Activated T-helper 2 cell treated with anti-CD3 and anti-CD28 coated beads, Interferon-gamma antibody, Interleukin-2, Interleukin-4, amounts not matched to agents 10 μg/mL and 5 μg/mL and 100 μg/mL, durations not matched to agents 14 hours and 24 hours and 36 hours (primary cell): Measurements from ENCODE around the gene SPTB. TPM values are rescaled to one million over a fixed set of nuclear protein-coding genes. Genes with fewer than 3 reads are reported as not detected.
"Not testable (repeated sequence)": the region's sequence is repeated elsewhere in the genome, so short reads cannot be mapped to it uniquely, and the experiment has no call there.

Experiments used
- DNase-seq: peaks from one replicate; pipeline ENCODE4 v3.0.0; 2021; ENCODE audit warnings: low spot score
- H3K27ac Mint-ChIP-seq: one replicate; pipeline ENCODE4 v1.8.0; 2021; ENCODE audit warnings: mixed read lengths
- H3K27me3 Mint-ChIP-seq: one replicate; pipeline ENCODE4 v1.8.0; 2021; ENCODE audit warnings: low read depth, mixed read lengths
- H3K36me3 Mint-ChIP-seq: one replicate; pipeline ENCODE4 v1.8.0; 2021; ENCODE audit warnings: low read depth, mixed read lengths
- H3K4me1 Mint-ChIP-seq: one replicate; pipeline ENCODE4 v1.8.0; 2021; ENCODE audit warnings: low read depth, mixed read lengths
- H3K4me3 Mint-ChIP-seq: one replicate; pipeline ENCODE4 v1.8.0; 2021; ENCODE audit warnings: low read depth, mild to moderate bottlenecking, moderate library complexity, mixed read lengths
- H3K9me3 Mint-ChIP-seq: one replicate; pipeline ENCODE4 v1.8.0; 2021; ENCODE audit warnings: mixed read lengths
- intact Hi-C: fragments of 100-400 bp; cut with micrococcal nuclease; formaldehyde crosslinking; loops from one replicate; pipeline ENCODE4 v1.15.1; 2023
- total RNA-seq: library from RNA; stranded (reverse); gene quantifications from 2 replicates; pipeline ENCODE4 v1.2.3, GENCODE V29; 2022

SPTB gene
- total RNA-seq, 1 donor from 2014 or later, result 0.05 TPM

GRCh38 chr14:64914237-64915028 lies 34.7 kb upstream of the SPTB start, which contains the start of gene CHURC1:
CHURC1 (plus strand) TSS chr14:64914455; CDS start chr14:64914496, 41 bp downstream.
- Mint-ChIP-seq H3K27ac (peak within 1 kb of the TSS; percentile 97), H3K36me3 (peaks cover 33% of the 10 kb centered on the region), H3K4me1 (peaks cover 53% of the 10 kb centered on the region), H3K27me3 (peaks cover 6% of the 10 kb centered on the region), H3K4me3 (peak within 1 kb of the TSS; percentile 92), H3K9me3 (no peaks in the 10 kb centered on the region)
- intact Hi-C loops, result loop anchor here (5.0 kb wide), 2 partner anchors 73 to 188 kb away; partner anchors contain the start of genes FNTB and MAX
- DNase-seq, result peak; percentile 92

GRCh38 chr14:64913477-64913876 lies 33.8 kb upstream of the SPTB start:
- Mint-ChIP-seq H3K36me3 (peaks cover 29% of the 10 kb centered on the region), H3K27ac (peak overlapping the region; percentile 97), H3K4me1 (peaks cover 48% of the 10 kb centered on the region), H3K4me3 (peak overlapping the region; percentile 92)
- intact Hi-C loops, result loop anchor here (5.0 kb wide), 2 partner anchors 74 to 189 kb away; partner anchors contain the start of genes FNTB and MAX
- H3K27me3 Mint-ChIP-seq, H3K9me3 Mint-ChIP-seq, DNase-seq: not testable (repeated sequence)

DNA sequence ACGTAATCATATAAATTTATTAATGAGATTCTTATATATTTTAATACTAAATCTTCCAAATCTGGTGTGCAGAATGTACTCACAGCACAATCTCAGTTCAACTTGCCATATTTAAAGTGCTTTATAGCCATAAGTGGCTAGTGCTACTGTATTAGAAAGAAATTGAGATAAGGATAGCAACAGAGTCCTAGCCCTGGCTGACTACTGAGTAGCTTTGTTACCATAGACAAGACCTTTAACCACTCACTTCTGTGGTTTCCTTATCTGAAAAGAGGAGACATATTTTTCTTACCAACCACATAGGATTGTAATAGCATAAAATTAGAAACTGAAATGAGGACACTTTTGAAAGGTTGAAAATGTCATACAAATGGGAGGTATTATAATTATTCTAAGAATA lies 32.6 kb upstream of the SPTB start:
- Mint-ChIP-seq H3K4me1 (peaks cover 37% of the 10 kb centered on the region), H3K27ac (no peak overlapping the region), H3K9me3 (no peaks in the 10 kb centered on the region), H3K27me3 (peaks cover 14% of the 10 kb centered on the region), H3K36me3 (peaks cover 19% of the 10 kb centered on the region), H3K4me3 (no peak overlapping the region)
- DNase-seq, result no peak
- intact Hi-C loops, result loop anchor here (5.0 kb wide), 2 partner anchors 75 to 190 kb away; partner anchors contain the start of genes FNTB and MAX

DNA sequence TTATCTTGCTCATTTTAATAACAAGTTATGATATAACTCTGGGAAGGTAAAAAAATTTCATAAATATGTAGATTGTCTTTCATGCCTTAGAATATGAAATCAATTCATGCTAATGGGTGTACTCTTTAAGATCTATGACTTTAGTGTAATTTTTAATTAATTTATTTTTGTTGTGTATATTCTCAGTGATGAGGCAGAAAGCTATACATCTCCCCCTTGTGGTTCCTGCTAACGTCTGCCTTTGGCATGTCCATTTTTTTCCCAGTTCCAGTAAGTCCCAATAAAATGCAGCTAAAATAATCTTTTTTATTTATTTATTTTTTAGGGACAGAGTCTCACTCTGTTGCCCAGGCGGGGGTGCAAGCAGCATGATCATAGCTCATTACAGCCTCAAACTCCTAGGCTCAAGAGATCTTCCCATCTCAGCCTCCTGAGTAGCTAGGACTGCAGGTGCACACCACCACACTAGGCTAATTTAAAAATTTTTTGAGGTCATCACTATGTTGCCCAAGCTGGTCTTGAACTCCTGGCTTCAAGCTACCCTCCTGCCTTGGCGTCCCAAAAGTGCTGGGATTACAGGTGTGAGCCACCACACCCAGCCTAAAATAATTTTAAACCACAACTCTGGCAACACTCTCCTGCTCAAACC lies 31.3 kb upstream of the SPTB start:
- peaks cover 29% of the 10 kb centered on the region for H3K4me1 Mint-ChIP-seq
- peaks cover 12% of the 10 kb centered on the region for H3K36me3 Mint-ChIP-seq
- H3K27ac Mint-ChIP-seq, result no peak overlapping the region
- intact Hi-C loops, result loop anchor here (5.0 kb wide), 2 partner anchors 76 to 191 kb away; partner anchors contain the start of genes FNTB and MAX
- peaks cover 18% of the 10 kb centered on the region for H3K27me3 Mint-ChIP-seq
- H3K9me3 Mint-ChIP-seq, result no peaks in the 10 kb centered on the region
- no peak for DNase-seq
- H3K4me3 Mint-ChIP-seq, result no peak overlapping the region

DNA sequence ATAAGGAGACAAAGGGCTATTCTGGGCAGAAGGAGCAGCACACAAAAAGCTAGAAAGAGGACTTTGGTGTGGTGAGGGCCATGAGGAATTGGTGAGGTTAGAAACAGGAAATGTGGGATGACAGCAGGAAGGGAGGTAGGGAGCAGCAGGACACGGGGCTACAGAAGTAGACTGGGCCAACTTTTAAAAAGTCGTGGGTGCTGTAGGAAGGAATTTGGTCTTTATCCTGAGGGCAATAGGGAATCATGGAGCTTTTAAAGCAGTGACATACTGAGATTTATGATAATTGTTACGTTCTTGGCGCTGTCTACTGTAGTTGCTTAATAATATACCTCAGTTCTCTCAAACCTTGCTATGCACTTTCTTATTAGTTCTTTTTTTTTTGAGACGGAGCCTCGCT lies 26.3 kb upstream of the SPTB start:
- Mint-ChIP-seq H3K9me3 (no peaks in the 10 kb centered on the region), H3K4me1 (peaks cover 3% of the 10 kb centered on the region), H3K4me3 (no peak overlapping the region), H3K27me3 (peaks cover 34% of the 10 kb centered on the region), H3K27ac (no peak overlapping the region), H3K36me3 (no peaks in the 10 kb centered on the region)
- intact Hi-C loops, result no loop called here
- DNase-seq, result no peak

GRCh38 chr14:64899958-64900357 lies 20.3 kb upstream of the SPTB start:
- H3K4me3 Mint-ChIP-seq, result no peak overlapping the region
- H3K27ac Mint-ChIP-seq, result no peak overlapping the region
- H3K4me1 Mint-ChIP-seq, result no peaks in the 10 kb centered on the region
- H3K36me3 Mint-ChIP-seq, result no peaks in the 10 kb centered on the region
- intact Hi-C loops, result no loop called here
- no peak for DNase-seq
- H3K27me3 Mint-ChIP-seq, result peaks cover 33% of the 10 kb centered on the region
- H3K9me3 Mint-ChIP-seq, result no peaks in the 10 kb centered on the region

GRCh38 chr14:64891839-64892375 lies 12.2 kb upstream of the SPTB start:
- no peak overlapping the region for H3K27ac Mint-ChIP-seq
- H3K9me3 Mint-ChIP-seq, result no peaks in the 10 kb centered on the region
- no peak for DNase-seq

GRCh38 chr14:64891173-64891838 lies 11.6 kb upstream of the SPTB start:
- H3K4me3 Mint-ChIP-seq, result no peak overlapping the region
- no peak overlapping the region for H3K27ac Mint-ChIP-seq
- no peaks in the 10 kb centered on the region for H3K36me3 Mint-ChIP-seq
- H3K4me1 Mint-ChIP-seq, result no peaks in the 10 kb centered on the region
- peaks cover 28% of the 10 kb centered on the region for H3K27me3 Mint-ChIP-seq
- intact Hi-C loops, result loop anchor here (5.0 kb wide), 3 partner anchors 69 to 219 kb away; no protein-coding TSS in a partner anchor
- no peaks in the 10 kb centered on the region for H3K9me3 Mint-ChIP-seq
- DNase-seq, result no peak

More at GRCh38 chr14:64891839-64892375, 12.2 kb upstream of the SPTB start:
- Mint-ChIP-seq H3K4me1 (no peaks in the 10 kb centered on the region), H3K36me3 (no peaks in the 10 kb centered on the region), H3K4me3 (no peak overlapping the region), H3K27me3 (peaks cover 27% of the 10 kb centered on the region)
- intact Hi-C loops, result loop anchor here (5.0 kb wide), 3 partner anchors 70 to 220 kb away; no protein-coding TSS in a partner anchor

DNA sequence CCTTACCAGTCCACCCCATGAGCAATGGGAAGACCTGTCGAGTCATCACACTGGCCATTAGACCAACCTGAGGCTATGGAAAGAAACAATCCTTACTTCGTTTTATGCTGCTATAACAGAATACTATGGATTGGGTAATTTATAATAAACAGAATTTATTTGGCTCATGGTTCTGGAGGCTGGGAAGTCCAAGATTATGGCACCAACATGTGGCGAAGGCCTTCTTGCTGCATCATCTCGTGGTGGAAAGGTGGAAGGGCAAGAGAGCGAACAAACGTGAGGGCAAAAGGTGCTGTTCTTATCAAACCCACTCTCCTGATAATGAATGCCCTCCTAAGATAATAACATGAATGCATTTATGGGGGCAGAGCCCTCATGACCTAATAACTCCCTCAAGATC lies 9.6 kb upstream of the SPTB start:
- no peaks in the 10 kb centered on the region for H3K36me3 Mint-ChIP-seq
- no peak for DNase-seq
- H3K9me3 Mint-ChIP-seq, result no peaks in the 10 kb centered on the region
- H3K27ac Mint-ChIP-seq, result no peak overlapping the region
- peaks cover 42% of the 10 kb centered on the region for H3K27me3 Mint-ChIP-seq
- H3K4me1 Mint-ChIP-seq, result peaks cover 1% of the 10 kb centered on the region
- intact Hi-C loops, result no loop called here
- no peak overlapping the region for H3K4me3 Mint-ChIP-seq

DNA sequence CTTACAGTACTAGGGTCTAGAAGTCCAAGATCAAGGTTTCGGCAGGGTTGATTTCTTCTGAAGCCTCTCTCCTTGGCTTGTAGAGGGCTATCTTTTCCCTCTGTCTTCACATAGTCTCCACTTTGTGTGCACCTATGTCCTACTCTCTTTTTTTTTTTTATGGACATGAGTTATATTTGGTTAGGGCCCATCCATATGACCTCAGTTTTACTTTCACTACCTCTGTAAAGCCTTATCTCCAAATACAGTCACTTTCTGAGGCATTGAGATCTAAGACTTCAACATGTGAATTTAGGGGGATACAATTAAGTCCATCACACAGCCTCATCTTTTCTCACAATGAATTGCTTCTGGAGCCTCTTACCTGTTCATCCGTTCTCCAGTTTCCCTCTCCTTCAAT lies 5.9 kb upstream of the SPTB start:
- H3K27me3 Mint-ChIP-seq, result peaks cover 61% of the 10 kb centered on the region
- no peaks in the 10 kb centered on the region for H3K9me3 Mint-ChIP-seq
- H3K36me3 Mint-ChIP-seq, result no peaks in the 10 kb centered on the region
- no peak overlapping the region for H3K4me3 Mint-ChIP-seq
- H3K4me1 Mint-ChIP-seq, result peaks cover 9% of the 10 kb centered on the region
- no peak for DNase-seq
- intact Hi-C loops, result no loop called here
- no peak overlapping the region for H3K27ac Mint-ChIP-seq

DNA sequence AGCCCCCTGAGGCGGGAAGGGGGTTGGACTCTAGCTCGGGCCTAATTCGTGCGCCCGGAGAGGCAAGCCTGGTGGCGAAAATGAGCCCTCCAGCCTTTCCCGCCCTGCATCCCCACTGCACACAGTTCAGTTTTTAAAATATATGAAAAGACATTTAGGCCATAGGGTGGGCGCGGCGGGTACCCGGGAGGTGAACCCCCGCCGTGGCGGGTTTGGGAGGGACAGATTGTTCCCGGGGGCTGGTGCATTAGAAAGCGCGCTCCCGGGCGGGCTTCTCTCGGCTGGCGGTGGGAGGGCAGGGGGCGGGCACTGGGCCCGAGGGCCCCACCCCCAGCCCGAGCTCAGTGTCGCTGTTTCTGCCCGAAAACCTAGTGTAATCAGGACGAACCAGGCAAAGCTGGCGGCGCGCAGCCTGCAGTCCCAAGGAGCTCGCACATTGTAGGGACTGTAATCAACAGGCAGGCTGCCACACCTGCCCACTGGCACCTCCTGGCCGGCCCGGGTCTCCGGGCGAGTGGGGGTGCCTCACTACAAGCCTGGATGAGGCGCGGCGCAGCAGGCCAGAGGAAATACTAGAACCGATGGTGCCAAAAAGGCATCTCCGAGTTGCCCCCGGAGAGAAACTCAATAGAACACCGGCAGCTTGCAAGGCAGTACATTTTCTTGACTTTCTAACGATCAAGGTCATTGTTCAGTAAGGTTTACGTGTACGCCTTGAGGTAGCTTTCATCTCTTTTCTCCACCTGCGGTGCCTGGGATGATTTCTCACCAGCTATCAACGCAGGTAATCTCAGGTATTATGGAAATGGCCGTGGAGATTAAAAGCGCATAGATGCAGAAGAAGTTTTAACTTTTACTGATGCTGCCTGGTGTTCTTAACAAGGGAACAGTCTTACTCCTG lies 764 bp upstream of the SPTB start:
- intact Hi-C loops, result no loop called here
- H3K27me3 Mint-ChIP-seq, result peaks cover 69% of the 10 kb centered on the region

More for the DNA sequence above, 764 bp upstream of the SPTB start:
- peak; percentile 39 for DNase-seq
- Mint-ChIP-seq H3K36me3 (no peaks in the 10 kb centered on the region), H3K27ac (no peak overlapping the region), H3K4me1 (peaks cover 9% of the 10 kb centered on the region), H3K9me3 (no peaks in the 10 kb centered on the region), H3K4me3 (peak overlapping the region; percentile 78)
